Endometrial microvascular endothelial cells (primary cell): Measurements from ENCODE around the gene DCDC1. TPM values are rescaled to one million over a fixed set of nuclear protein-coding genes. Genes with fewer than 3 reads are reported as not detected.
"Not testable (repeated sequence)": the region's sequence is repeated elsewhere in the genome, so short reads cannot be mapped to it uniquely, and the experiment has no call there.

Source experiments
- in situ Hi-C: cut with HindIII; loops from 2 replicates; pipeline ENCODE4 v1.10.0; 2017; ENCODE audit warnings: low sequenced_read_pairs, low pct_unique_long_range_greater_than_20kb; ENCODE audit errors: inconsistent ontology term
- total RNA-seq: library from RNA; depleted of rRNA; stranded (reverse); fragments of >200 nt; gene quantifications from one replicate; pipeline ENCODE4 v1.2.3, GENCODE V29; 2015; ENCODE audit errors: inconsistent ontology term

Gene DCDC1
- total RNA-seq, 1 donor from 2014 or later = not detected

DNA sequence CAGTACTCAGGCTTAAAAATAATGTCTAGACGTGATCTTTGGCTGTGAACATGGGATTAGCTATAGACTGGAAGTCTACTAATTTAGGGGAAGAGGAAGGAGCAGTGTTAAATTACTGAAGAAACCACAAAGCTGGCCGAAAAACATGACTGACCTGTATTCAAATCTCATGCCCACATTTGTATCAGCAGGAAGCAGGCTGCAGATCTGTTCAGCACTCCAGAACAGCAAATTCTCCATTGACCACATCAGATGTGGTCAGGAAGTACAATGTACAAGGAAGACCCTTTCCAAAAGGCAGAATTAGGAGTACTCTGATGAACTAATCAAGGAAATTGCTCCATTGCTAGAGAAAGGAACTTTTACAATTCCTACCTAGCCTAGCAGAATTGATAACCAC lies 31.7 kb downstream of the DCDC1 start:
- in situ Hi-C loops = no loop called here

DNA sequence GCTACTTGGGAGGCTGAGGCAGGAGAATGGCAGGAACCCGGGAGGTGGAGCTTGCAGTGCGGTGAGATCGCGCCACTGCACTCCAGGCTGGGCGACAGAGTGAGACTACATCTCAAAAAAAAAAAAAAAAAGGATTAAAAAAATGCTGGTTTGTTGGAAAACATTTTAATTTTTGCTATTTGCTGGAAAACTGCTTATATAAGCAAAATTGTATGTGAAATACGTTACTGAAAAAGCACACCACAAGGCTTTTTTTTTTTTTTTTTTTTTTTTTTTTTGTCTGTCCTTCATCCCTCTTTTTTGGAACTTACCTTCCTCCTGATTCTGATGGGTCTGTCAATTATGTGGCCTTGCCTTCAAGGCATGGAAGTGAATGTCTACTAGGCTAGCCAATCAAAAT lies 40.8 kb downstream of the DCDC1 start:
- in situ Hi-C loops = no loop called here

DNA sequence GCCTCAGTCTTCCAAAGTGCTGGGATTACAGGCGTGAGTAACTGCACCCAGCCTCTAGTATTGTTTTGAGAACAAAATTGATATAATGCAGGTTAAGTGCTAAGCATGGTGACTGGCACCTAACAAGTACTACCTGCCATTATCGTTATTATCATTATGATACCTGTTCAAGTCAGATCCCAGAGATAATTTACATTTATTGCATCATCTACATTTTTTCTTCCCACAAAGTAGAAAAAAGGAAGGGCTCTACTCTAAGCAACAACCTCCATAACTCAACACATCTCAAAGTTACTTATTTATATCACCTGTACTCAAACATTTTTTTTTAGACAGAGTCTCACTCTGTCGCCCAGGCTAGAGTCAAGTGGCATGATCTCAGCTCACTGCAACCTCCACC lies 42.1 kb downstream of the DCDC1 start:
- in situ Hi-C loops = no loop called here

DNA sequence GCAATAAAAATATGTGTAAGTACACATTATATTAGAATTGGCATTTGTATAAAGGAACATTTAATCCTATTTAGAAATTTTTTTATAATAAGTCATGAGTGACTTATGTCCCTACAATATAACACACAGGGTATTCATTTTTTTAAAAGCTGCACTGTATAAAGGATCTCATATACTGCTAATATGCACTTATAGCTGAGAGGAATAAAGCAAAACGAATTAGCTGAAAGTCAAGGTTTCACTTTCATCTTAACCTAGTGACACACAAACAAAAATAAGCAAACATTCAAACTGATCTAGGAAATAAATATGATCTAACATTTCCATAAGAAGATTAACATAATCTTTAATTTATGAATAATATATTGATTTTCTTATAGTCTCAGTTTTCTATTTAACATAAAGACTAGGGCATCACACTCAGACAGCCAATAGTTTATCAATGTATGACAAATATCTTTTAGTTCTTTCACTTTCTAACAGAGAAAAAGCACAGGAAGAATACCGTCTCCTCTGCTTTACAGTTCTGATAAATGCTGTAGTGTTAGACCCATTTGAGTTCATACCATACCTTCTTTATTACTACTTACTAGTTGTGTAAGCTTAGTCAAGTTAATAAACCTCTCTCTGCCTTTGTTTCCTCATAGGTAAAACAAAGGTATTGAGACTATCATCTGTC lies 42.9 kb downstream of the DCDC1 start:
- in situ Hi-C loops = no loop called here

DNA sequence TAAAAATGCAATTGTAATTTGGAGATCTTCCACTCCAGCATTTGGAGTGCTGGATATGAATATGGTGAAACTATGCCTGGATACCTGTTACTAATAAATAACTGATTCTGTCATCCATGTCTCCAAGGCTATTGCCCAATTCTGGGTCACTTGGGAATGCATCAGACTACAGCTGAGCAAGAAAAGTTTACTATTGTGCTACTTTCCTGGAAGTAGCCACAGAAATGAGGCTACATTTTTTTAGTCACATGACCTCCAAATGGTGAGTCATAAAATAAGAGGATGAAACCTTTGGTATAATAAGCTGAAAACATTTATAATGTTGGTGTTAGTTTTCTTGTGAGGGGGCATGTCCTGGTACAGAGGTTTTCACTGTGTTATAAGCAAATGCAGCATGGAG lies 44.4 kb downstream of the DCDC1 start:
- in situ Hi-C loops = no loop called here

DNA sequence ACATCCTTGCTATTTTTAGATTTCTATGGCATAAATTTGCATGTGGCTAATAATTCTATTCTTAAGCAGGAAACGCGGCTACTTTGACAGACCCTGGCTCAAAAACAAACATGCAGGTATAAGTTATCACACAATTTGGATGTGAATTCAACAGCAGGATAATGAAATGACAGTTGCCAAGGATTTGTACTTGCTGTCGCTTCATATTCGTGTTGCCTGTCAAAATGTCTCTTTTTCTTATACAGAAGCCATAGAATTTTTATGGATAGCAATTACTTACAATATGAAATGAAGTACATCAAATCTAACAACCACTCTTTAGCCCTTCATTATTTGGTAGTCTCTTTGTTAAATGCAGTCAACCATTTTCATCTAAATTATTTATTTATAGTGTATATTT lies 46.4 kb downstream of the DCDC1 start:
- in situ Hi-C loops = no loop called here

DNA sequence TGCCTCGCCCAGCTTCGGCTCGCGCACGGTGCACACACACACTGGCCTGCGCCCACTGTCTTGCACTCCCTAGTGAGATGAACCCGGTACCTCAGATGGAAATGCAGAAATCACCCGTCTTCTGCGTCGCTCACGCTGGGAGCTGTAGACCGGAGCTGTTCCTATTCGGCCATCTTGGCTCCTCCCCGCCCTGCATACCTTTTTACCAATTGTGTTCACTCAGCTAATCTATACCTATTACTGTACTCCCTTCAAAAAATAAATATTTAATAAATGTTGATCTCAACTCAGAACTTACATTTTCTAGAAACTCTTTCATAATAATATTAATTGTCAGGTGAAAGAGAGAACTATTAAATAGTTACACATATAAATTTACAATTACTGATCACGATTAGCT lies 48.0 kb downstream of the DCDC1 start:
- in situ Hi-C loops = not testable (repeated sequence)

DNA sequence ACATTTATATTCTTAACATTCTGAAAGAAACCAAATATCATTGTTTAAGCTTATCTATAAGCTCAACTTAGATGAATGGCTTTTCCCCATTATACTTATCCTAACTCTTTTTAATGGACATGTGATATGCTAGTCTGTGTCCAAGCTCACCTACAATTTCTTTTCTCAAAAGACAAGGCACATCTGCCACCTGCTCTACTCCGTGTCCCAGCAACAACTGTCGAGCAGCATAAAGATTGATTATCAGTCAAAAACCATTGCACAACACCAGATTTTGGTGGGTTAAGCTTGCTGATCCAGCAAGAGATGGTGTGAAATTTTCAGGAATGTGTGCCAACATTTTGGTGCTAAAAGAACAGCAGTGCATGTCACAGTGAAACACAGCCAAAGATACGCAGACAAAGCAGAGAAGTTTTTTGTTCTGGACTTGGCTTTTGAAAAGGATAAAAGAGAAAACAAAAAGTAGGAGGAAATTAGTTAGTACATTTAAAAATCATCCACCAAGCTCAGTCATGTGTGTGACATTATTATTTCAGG lies 65.8 kb downstream of the DCDC1 start:
- in situ Hi-C loops = no loop called here

DNA sequence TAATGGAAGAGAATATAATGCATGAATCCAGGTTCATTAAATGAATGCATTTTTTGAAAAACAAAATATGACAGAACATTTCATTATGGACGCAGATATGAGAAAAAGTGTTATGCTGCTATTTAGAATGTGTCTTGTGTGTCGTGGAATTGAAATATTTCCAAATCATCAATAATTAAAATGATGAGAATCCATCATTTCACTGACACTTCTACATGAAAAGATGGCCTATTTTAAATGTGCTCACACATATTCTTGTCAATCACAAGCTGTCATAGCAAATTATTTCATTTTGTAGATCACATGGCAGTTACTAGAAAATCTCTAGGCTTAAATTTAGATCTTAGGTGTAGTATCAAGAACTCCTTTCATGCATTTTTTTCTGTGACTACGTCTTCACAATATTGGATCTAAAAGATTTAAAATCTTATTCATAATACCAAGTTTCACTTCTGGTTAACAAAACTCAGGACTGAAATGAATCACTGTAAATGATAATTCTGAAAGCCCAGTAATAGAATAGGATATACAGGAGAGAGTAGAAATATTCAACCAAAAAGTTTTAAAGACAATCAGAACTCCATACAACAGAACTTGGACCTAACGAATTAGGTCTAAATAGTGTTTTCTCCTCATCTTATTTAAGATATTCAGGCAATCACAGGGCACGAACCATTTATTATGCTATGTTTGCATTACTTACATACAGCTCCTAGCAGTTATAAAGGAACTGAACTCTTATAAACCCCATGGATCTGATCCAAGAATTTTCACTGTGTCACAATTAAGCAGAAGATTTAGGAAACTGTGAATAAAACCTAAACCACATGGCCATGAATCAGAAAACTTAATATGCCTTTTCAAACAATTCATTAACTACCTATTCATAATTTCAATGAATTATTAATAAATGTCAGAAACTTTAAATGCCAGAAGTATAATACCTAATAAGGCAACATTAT lies 67.7 kb downstream of the DCDC1 start:
- in situ Hi-C loops = no loop called here

DNA sequence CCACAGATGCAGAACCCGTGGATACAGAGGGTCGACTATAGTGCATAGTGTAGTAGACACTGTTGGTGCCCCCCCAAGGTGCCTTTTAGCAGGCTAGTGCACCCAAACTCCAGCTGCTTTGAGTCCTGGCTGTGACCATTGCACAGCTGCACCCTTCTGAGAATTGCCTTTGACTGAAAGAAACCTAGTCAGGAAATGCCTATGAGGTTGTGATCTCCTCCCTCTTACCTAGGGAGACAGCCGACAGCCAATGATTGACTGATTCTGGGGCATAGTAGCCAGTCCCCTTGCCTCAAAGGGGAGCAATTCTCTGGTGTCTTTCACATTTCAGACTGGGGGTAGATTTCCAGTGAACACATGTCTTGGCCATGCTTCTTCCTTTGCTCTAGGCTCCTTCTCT lies 74.2 kb downstream of the DCDC1 start:
- in situ Hi-C loops = no loop called here

DNA sequence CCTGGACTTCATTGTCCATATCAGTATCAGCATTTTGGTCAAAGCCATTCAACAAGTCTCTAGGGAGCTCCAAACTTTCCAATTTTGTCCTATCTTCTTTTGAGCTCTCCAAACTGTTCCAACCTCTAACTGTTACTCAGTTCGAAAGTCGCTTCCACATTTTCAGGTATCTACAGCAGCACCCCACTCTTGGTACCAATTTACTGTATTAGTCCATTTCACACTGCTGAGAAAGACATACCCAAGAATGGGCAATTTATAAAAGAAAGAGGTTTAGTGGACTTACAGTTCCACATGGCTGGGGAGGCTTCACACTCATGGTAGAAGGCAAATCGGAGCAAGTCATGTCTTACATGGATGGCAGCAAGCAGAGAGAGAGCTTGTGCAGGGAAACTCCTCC lies 96.0 kb downstream of the DCDC1 start:
- in situ Hi-C loops = not testable (repeated sequence)

DNA sequence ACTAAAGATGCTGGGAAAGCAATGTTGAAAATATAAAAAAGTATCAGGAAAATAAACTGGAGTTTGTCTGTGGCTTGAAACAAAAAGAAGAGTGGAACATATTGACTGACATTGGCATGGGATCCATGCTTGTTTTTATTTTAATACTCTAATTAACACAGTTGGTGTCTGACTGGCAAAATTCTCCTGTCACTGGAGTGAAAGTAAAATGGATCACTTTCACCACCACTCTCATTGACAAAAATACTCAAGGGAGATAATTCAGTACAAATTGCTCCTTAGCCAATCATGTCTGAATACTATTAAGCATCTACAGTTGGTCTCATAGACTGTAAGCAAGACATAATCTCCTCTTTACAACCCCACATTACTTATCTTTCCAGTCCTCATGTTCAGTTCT lies 101.8 kb downstream of the DCDC1 start:
- in situ Hi-C loops = no loop called here

DNA sequence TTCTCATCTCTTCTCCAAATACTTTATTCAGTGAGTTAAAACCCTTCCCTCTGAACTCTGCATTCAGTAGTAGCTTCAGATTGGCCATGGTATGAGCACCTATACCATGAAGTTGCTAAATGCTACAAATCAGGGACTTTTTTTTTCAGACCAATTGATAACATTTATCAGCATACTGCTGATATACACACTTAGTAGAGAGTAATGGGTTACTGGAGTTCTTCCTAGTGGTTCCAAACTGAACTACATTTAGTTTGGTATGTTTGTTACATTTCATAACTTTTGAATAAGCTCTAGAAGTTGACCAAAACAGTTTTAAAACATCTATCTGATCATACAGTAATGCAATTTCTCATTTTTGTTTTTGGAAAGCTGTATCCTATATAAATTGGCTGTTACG lies 104.7 kb downstream of the DCDC1 start:
- in situ Hi-C loops = no loop called here

DNA sequence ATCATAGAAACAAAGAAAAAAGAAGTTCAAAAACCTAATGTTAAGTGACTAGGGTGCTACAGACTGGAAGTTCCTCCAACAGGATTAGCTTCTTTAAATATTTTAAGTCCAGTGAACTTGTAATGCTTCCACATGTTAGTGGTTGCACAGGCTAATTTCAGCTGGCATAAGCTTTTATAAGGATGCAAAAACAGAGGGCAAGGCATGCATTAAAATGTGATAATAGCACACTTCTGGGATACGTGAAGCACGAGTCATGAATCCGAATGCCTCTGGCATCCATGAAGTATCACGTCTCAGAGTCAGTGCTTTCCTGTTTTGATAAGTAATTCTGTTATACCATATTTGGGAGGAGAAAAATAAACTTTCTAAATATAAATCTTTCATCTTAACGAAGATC lies 106.8 kb downstream of the DCDC1 start:
- in situ Hi-C loops = no loop called here

DNA sequence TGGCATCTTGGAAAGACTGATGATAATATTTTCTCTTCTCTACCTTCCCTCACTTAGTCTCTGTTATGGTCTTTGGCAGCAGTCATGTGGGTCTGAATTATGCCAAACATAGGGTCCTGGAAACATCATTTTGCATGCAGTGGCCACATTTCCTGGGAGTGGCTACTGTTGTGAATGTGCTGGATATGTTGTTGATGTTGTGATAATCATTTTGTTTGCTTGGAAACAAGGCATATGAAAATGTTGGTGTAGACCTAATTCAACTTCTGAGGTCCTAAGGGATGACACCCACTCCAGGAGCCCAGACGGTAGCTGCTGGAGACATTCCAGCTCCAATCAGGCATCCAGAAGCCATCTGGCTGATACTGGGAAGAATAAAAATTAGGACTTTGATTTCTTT lies 109.7 kb downstream of the DCDC1 start:
- in situ Hi-C loops = no loop called here

DNA sequence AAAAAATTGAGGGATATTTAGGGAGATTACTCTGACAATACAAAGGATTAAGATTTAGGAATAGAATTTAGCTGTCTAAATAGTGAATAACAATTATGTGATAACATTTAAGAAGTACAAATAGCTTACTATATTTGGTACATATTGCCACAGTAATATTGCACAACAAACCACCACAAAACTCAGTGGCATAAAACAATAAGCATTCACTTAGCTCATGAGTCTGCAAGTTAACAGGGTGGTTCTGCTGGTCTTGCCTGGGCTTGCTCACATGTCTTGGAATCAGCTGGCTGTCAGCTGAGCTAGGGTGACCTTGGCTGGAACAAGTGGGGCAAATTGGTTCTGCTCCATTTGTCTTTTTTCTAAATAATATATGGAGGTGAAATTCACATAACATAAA lies 115.1 kb downstream of the DCDC1 start:
- in situ Hi-C loops = no loop called here

DNA sequence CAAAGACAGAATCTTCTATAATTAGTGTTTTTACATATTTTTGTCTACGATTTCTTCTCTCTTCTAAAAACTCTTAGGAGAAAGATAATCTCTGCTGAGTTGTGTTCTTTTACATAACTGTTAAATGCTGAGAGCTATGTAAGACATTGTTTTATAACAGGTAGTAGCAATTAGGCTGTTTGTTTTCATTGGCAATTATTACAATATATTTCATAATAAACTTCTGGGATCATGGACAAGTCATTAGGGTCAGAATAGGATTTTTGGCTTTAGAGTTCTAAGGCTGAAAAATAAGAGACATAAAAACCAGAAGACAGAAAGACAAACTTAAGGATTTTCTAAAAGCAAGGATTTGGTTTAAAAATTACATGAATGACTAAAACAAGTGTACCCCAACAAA lies 120.8 kb downstream of the DCDC1 start:
- in situ Hi-C loops = no loop called here

DNA sequence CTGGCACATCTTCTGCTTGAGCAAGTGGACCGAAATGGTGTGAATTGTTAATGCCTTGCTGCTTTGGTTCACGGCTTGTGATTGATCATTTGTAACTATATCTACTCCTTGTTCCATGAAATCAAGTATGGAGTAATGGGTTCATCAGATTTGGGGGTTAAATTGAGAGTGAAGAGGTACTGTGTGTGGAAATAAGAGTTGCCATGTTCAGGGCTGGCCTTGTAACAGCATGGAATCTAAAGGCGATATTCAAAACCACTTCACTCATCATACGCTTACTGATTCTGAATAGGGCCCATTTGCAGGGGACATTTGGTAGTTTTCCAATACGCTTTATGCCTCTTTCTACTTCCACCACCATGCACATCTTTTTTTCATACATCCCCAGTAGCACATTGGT lies 122.2 kb downstream of the DCDC1 start:
- in situ Hi-C loops = no loop called here

DNA sequence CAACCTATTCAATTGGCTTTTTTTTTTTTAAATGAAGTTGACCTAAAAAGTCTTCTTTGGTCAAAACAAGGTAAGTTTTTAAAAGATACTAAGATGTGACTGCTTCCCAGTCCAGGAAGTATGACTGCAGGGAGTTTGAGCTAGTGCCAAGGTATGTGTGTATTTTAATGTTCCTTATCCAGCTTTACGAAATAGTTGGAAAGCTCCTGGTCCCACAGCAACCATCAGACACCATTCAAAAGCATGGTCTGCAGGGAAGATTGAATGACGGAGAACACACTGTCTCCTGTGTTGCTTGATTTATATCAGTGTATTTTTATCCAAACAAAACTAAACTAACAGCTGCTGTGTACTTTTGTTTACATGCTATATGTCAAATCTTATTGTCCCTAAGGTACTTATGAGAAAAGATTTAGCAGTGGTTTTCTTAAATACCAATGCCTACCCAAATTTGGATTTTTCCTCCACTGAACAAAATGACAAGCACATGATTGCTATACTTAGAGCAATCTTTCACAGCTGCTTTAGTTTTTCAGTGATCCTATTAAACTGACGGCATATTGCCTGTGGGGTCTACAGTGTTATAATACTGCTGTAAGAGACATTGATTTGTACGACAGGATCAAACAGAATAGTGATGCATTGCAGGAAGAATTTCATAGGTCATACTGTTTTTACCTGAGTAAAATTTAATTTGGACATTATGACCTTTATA lies 122.9 kb downstream of the DCDC1 start:
- in situ Hi-C loops = no loop called here
